HFF-Myc (cell line): Measurements from ENCODE around the gene CRX.
"Not testable (repeated sequence)": the region's sequence is repeated elsewhere in the genome, so short reads cannot be mapped to it uniquely, and the experiment has no call there.

Experiments used
- DNase-seq: peaks from one replicate; pipeline ENCODE4 v3.0.0-alpha.2; 2011; ENCODE audit warnings: low read depth; ENCODE audit errors: extremely low read depth
- H3K4me3 ChIP-seq: replicated peaks from 2 replicates; pipeline ENCODE4 v1.5.1; 2011; ENCODE audit warnings: low read depth, mild to moderate bottlenecking, control low read depth, low read length
- TF ChIP-seq, protein P1 (sequence below): IDR thresholded peaks from 2 replicates; pipeline ENCODE4 v1.5.1; 2012; ENCODE audit warnings: mild to moderate bottlenecking, low read depth, low read length, control low read depth; ENCODE audit errors: missing control alignments

Gene CRX

DNA sequence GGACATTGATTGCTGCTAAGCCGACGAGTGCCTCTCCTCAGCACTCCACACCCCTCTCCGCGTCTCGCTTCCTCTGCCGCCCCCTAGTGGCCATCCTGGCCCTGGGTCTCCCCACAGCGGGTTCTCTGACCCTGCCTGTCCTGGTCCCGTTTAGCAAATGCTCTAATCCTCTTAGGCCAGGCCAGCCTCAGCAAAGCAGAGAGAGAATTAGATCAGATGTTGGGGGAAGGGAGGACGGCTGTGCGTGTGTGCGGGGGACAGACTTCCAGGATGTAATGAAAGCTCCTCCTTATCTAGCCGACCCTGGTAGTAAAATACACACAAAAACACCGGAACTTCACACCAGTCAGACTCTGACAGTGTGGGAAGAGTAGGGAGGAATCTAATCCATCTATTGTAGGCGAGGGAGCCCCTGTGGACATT lies 41.8 kb downstream of the CRX start:
- no peak overlapping the region for H3K4me3 ChIP-seq
- TF ChIP-seq, protein P1, sequence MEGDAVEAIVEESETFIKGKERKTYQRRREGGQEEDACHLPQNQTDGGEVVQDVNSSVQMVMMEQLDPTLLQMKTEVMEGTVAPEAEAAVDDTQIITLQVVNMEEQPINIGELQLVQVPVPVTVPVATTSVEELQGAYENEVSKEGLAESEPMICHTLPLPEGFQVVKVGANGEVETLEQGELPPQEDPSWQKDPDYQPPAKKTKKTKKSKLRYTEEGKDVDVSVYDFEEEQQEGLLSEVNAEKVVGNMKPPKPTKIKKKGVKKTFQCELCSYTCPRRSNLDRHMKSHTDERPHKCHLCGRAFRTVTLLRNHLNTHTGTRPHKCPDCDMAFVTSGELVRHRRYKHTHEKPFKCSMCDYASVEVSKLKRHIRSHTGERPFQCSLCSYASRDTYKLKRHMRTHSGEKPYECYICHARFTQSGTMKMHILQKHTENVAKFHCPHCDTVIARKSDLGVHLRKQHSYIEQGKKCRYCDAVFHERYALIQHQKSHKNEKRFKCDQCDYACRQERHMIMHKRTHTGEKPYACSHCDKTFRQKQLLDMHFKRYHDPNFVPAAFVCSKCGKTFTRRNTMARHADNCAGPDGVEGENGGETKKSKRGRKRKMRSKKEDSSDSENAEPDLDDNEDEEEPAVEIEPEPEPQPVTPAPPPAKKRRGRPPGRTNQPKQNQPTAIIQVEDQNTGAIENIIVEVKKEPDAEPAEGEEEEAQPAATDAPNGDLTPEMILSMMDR, result peak; percentile 99
- DNase-seq, result peak; percentile 31

- DNase-seq, result no peak
- TF ChIP-seq, protein P1, result no peak
- H3K4me3 ChIP-seq, result no peak overlapping the region
Measured at GRCh38 chr19:47865166-47865565, 43.4 kb downstream of the CRX start.

- TF ChIP-seq, protein P1, result no peak
- DNase-seq, result no peak
- H3K4me3 ChIP-seq, result no peak overlapping the region
Measured at GRCh38 chr19:47878906-47879305, 57.2 kb downstream of the CRX start.

DNA sequence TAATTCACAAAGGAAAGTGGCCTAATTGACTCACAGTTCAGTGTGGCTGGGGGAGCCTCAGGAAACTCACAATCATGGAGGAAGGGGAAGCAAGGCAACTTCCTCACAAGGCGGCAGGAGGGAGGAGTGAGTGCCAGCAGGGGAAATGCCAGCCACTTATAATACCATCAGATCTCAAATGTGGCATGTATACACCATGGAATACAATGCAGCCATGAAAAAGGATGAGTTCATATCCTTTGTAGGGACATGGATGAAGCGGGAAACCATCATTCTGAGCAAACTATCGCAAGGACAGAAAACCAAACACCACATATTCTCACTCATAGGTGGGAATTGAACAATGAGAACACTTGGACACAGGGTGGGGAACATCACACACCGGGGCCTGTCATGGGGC lies 57.6 kb downstream of the CRX start:
- not testable (repeated sequence) for DNase-seq, H3K4me3 ChIP-seq

DNA sequence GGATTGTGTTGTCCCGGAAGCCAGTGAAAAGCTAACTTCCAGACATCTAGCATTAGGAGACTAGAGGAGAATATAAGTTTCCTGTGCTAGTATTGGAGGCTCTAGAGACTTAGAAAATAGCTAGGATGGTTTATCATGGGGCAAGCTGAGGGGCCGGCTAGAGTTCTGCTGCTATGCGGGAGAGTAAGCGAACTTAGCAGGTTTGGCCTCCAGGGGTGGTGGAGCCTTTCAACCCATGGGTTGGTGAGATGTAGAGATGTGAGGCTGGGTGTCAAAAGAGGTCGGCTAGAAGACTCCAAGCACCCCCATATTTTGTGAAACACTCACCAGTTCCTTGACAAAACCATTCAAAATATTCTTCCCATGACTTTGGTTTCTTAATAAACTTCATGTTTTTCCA lies 60.0 kb downstream of the CRX start:
- H3K4me3 ChIP-seq, result no peak overlapping the region
- TF ChIP-seq, protein P1, result no peak
- no peak for DNase-seq

- H3K4me3 ChIP-seq, result no peak overlapping the region
- DNase-seq, result no peak
- TF ChIP-seq, protein P1, result no peak
Measured at GRCh38 chr19:47882890-47883289, 61.2 kb downstream of the CRX start.

- no peak for DNase-seq
- TF ChIP-seq, protein P1, result no peak
- H3K4me3 ChIP-seq, result no peak overlapping the region
Measured at GRCh38 chr19:47885067-47885463, 63.3 kb downstream of the CRX start.
